Panc1 (cell line): ENCODE results near the gene MAPK4.

ENCODE experiments used
- TF ChIP-seq, protein P1 (sequence below): fragments of 450-650 bp; IDR thresholded peaks from 2 replicates; pipeline ENCODE4 v1.5.1; 2017; ENCODE audit warnings: mild to moderate bottlenecking
- TF ChIP-seq, protein P2 (sequence below), 2 experiments: IDR thresholded peaks; 2 replicates each; pipeline ENCODE4 v1.6.1; 2011 to 2012; ENCODE audit warnings: low read depth in 2 of 2, control low read depth in 1 of 2, low read length in 1 of 2, mild to moderate bottlenecking in 1 of 2, moderate library complexity in 1 of 2; ENCODE audit not compliant: insufficient read depth in 1 of 2

DNA sequence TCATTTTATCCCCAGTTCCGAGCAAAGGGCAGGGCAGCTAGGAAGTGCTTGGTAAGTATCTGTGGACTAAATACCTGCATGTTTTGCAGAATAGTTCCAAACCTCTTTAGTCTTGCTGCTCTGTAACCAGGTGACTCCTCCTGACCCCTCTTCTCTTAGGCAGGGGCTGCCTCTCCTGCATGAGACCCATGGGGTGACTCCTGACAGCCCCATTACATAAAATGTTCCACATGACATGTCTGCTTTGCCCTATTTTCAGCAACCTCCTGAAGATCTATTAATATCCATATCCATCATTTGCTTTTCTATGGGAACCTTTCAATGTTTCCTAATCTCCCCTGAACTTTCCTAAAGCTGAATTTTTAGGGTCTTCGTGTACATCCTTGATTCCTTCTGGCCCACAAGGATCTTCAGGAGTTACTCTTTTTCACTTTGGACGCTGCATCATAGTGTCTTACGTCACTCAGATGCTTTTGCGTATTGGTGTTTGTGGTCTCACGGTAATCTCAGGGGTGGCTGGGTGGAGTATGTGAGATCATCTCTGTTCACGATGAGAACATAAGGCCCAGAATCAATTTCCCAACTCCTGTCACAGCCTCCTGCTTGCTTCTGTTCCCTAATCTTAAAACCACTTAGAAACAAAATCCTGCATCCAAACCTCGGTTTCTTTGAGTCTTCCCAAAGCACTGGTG, 76.6 kb downstream of the MAPK4 start:
- TF ChIP-seq, protein P1, sequence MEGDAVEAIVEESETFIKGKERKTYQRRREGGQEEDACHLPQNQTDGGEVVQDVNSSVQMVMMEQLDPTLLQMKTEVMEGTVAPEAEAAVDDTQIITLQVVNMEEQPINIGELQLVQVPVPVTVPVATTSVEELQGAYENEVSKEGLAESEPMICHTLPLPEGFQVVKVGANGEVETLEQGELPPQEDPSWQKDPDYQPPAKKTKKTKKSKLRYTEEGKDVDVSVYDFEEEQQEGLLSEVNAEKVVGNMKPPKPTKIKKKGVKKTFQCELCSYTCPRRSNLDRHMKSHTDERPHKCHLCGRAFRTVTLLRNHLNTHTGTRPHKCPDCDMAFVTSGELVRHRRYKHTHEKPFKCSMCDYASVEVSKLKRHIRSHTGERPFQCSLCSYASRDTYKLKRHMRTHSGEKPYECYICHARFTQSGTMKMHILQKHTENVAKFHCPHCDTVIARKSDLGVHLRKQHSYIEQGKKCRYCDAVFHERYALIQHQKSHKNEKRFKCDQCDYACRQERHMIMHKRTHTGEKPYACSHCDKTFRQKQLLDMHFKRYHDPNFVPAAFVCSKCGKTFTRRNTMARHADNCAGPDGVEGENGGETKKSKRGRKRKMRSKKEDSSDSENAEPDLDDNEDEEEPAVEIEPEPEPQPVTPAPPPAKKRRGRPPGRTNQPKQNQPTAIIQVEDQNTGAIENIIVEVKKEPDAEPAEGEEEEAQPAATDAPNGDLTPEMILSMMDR = no peak
- TF ChIP-seq, protein P2, sequence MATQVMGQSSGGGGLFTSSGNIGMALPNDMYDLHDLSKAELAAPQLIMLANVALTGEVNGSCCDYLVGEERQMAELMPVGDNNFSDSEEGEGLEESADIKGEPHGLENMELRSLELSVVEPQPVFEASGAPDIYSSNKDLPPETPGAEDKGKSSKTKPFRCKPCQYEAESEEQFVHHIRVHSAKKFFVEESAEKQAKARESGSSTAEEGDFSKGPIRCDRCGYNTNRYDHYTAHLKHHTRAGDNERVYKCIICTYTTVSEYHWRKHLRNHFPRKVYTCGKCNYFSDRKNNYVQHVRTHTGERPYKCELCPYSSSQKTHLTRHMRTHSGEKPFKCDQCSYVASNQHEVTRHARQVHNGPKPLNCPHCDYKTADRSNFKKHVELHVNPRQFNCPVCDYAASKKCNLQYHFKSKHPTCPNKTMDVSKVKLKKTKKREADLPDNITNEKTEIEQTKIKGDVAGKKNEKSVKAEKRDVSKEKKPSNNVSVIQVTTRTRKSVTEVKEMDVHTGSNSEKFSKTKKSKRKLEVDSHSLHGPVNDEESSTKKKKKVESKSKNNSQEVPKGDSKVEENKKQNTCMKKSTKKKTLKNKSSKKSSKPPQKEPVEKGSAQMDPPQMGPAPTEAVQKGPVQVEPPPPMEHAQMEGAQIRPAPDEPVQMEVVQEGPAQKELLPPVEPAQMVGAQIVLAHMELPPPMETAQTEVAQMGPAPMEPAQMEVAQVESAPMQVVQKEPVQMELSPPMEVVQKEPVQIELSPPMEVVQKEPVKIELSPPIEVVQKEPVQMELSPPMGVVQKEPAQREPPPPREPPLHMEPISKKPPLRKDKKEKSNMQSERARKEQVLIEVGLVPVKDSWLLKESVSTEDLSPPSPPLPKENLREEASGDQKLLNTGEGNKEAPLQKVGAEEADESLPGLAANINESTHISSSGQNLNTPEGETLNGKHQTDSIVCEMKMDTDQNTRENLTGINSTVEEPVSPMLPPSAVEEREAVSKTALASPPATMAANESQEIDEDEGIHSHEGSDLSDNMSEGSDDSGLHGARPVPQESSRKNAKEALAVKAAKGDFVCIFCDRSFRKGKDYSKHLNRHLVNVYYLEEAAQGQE (IDR thresholded peaks at IDR 0.05; ENCODE audit: insufficient read depth in 1 of 2, low read depth in 2 of 2, low read length in 1 of 2) = no peak
